ENCODE measurements around the gene PC. TPM values are rescaled to one million over a fixed set of nuclear protein-coding genes. Genes with fewer than 3 reads are reported as not detected.
"Not testable (repeated sequence)": the region's sequence is repeated elsewhere in the genome, so short reads cannot be mapped to it uniquely, and the experiment has no call there.

PC gene
- total RNA-seq, 1 donor, result 1.8 TPM

- H3K27me3 ChIP-seq (ENCODE audit: insufficient read depth, low read length), result no peaks in the 10 kb centered on the region
- no peaks in the 10 kb centered on the region for H3K4me1 ChIP-seq (ENCODE audit: insufficient read depth, low read length)
- H3K4me3 ChIP-seq (ENCODE audit: low read length), result no peak overlapping the region
- H3K9me3 ChIP-seq (ENCODE audit: low read depth, low read length), result no peaks in the 10 kb centered on the region
These were observed 147.5 kb downstream of the PC start for GRCh38 chr11:66810576-66811185.

DNA sequence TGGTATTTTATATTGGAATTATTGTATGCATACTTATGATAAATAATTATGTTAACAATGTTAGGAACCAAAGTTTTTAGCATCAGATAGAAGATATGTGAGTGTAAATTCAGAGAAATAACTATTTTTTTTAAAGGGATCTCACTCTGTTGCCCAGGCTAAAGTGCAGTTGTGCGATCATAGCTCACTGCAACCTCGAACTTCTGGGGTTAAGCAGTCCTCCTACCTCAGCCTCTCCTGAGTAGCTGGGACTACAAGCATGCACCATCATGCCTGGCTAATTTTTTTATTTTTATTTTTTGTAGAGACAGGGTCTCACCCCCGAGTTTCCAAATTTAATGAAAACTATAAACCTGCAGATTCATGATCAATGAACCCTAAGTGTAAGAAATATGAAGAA is 148.6 kb downstream of the PC start:
- Histone ChIP-seq H3K9me3 (ENCODE audit: low read depth, low read length) (no peaks in the 10 kb centered on the region), H3K4me3 (ENCODE audit: low read length) (no peak overlapping the region), H3K27me3 (ENCODE audit: insufficient read depth, low read length) (no peaks in the 10 kb centered on the region), H3K4me1 (ENCODE audit: insufficient read depth, low read length) (no peaks in the 10 kb centered on the region)

DNA sequence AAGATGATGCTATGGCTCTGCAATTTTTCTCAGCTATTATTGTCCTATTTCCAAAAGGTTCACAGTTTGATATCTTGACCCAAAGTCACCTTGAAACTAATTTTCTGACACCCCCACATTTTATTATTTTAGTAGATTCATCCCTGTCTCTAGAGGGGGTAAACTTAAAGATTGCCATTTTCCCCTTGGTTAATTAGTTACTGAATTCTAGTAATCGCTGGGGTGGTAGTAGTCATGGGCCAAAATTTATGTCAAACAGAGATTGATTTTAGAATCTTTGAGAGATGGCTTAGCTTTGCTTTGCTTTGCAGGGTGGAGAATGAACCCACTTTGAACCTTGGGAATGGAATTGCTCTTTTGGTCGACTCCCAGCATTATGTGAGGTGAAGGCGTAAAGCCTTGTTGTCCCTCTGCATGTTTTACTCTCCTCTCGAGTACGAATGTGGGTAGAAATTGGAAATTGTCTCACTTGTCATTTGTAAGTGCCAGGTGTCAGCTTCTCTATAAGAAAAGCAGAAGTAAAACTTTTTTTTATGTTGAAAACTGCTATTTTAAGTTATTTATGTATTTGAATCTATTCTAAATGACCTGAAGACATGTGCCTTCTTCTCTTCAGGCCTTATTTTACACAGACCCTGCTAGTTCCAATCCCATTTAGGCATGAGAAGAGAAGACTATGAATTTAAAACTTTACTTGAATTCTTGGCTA is 157.3 kb downstream of the PC start:
- Histone ChIP-seq H3K4me1 (ENCODE audit: insufficient read depth, low read length) (peaks cover 5% of the 10 kb centered on the region), H3K4me3 (ENCODE audit: low read length) (no peak overlapping the region), H3K9me3 (ENCODE audit: low read depth, low read length) (no peaks in the 10 kb centered on the region), H3K27me3 (ENCODE audit: insufficient read depth, low read length) (no peaks in the 10 kb centered on the region)

- H3K4me1 ChIP-seq (ENCODE audit: insufficient read depth, low read length); H3K4me3 ChIP-seq (ENCODE audit: low read length); H3K27me3 ChIP-seq (ENCODE audit: insufficient read depth, low read length); H3K9me3 ChIP-seq (ENCODE audit: low read depth, low read length): not testable (repeated sequence)
These were observed 158.4 kb downstream of the PC start for GRCh38 chr11:66799815-66800214.

Other genes starting within 250 kb of the PC start
- gene SPTBN2, start 229.2 kb downstream of the PC start, total RNA-seq, result 0.10 TPM
- gene RCE1, start 114.9 kb downstream of the PC start, total RNA-seq, result 20.9 TPM
- gene LRFN4, start 101.3 kb downstream of the PC start, total RNA-seq, result 2.1 TPM
- gene C11orf86, start 16.9 kb upstream of the PC start, total RNA-seq, result not detected
- gene SYT12, start 64.8 kb upstream of the PC start, total RNA-seq, result 0.10 TPM
- 0.21 TPM for gene RHOD, start 98.5 kb upstream of the PC start, total RNA-seq
- gene KDM2A, start 160.9 kb upstream of the PC start, total RNA-seq, result 197 TPM